K562 (cell line): Measurements from ENCODE around the gene LPAR5.

ENCODE experiments used
- EP300 ChIP-seq: IDR thresholded peaks from 2 replicates; pipeline ENCODE4 v1.6.1; 2012; ENCODE audit warnings: low read length, improper control_type of control experiment
- HDAC2 ChIP-seq: fragments of 450-650 bp; IDR thresholded peaks from 2 replicates; pipeline ENCODE4 v1.6.1; 2016; ENCODE audit warnings: mild to moderate bottlenecking
- HDAC6 ChIP-seq: IDR thresholded peaks from 2 replicates; pipeline ENCODE4 v1.6.1; 2012; ENCODE audit warnings: low read depth, mild to moderate bottlenecking, control low read depth, inconsistent platforms, low read length, moderate library complexity
- JUNB ChIP-seq: fragments of 450-650 bp; formaldehyde crosslinking; conservative IDR thresholded peaks from 2 replicates; pipeline ENCODE4 v1.4.0; 2020; ENCODE audit warnings: mild to moderate bottlenecking
- KAT7 ChIP-seq: sonication (generic); formaldehyde crosslinking; IDR thresholded peaks from 2 replicates; pipeline ENCODE4 v1.8.0; 2022; ENCODE audit warnings: missing genetic modification reagents, mild to moderate bottlenecking, borderline replicate concordance
- NBN ChIP-seq: fragments of 450-650 bp; IDR thresholded peaks from 2 replicates; pipeline ENCODE4 v1.6.1; 2016; ENCODE audit warnings: low read depth, mild to moderate bottlenecking

DNA sequence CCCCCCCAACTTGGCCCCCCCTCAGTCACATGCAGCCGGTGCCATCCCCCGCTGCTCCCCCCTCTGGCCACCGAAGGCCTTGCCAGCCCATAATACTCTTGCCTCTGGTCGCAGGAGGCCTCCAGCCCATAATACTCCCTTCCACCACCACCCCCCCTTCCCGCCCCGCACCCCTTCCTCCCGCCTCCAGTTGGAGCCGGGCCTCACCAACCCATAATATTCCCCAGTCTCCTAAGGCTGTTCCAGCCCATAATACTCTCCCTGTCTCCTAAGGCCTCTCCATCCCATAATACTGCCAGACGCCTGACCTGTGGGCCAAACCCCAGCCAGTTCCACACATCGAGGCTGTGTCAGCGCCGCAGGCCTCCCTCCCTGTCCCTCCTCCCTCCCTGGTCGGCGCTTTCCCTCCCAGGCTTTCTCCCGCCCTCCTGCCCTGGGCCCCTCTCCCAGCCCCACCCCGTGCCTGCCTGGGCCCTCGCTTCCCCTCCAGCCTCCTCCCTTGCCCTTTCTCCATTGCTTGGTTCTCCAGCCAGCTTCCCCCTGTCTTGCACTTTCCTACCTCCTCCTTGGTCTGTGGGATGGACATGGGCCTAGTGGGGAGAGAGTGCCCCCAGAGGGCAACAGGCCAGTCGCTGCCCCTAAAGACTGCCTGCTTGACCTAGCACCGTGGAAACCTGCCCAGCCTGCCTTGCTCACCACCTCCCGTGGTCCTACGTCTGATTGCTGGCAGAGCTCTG, 21.8 kb downstream of the LPAR5 start:
- TF ChIP-seq EP300 (no peak), HDAC2 (no peak), HDAC6 (no peak), JUNB (no peak), NBN (peak; percentile 83), KAT7 (no peak)
